Measurements from ENCODE around the gene GPC3. TPM values are rescaled to one million over a fixed set of nuclear protein-coding genes. Genes with fewer than 3 reads are reported as not detected.

GPC3 gene
- total RNA-seq, 3 donors from 2014 or later (not counting 1 experiment from before 2014, with no cell fraction given), result not detected

DNA sequence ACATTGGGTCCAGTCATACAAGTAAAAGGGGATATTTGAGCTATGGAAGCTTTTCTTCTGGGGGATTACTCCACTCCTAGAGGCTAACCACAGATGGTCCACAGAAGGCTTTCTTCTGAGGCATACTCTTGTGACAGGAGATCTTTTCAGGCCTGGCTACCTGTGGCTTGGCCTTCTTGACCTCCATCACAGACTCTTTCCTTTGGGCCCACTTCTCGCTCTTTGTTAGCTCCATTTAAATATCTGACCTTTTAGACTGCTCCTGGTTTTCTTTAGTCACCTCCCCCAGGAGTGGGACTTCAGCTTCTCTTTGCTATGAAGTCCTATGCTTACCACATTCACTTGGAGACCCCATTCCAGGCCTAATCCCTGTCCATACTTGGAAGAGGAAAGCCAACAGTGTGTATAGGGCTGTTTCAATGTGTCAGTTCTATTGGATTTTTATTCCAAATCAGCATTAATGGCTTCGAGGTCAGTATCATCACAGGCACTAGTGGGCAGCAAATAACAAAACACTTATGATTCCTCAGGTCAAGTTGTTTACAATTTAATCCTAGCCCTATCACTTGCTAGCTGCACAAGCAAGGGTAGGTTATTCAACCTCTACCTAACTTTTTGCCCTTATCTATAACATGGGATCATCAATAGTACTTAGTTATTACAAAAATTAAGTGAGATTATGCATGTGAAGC, 26.3 kb downstream of the GPC3 start:
- intact Hi-C loops (cut with micrococcal nuclease), result no loop called here
- Mint-ChIP-seq H3K4me3 (no peak overlapping the region), H3K36me3 (no peaks in the 10 kb centered on the region), H3K9me3 (no peaks in the 10 kb centered on the region), H3K4me1 (no peaks in the 10 kb centered on the region), H3K27ac (no peak overlapping the region), H3K27me3 (ENCODE audit: low read depth in 2 of 2) (peaks cover 3 to 23% of the 10 kb centered on the region in 2 donors)
- 100% methylated on average over 1 of the region's 2 CpGs for WGBS (ENCODE audit: insufficient coverage)
- TF ChIP-seq CTCF (IDR thresholded peaks at IDR 0.05), result no peak
- Histone ChIP-seq H3K36me3 (ENCODE audit: control insufficient read depth, insufficient read depth, low read length) (no peaks in the 10 kb centered on the region), H3K27ac (ENCODE audit: low read length) (no peak overlapping the region), H3K9me3 (ENCODE audit: control insufficient read depth, insufficient read depth, low read length) (no peaks in the 10 kb centered on the region), H3K27me3 (ENCODE audit: control insufficient read depth, insufficient read depth, low read length) (no peaks in the 10 kb centered on the region), H3K4me1 (ENCODE audit: control insufficient read depth, insufficient read depth, low read length) (no peaks in the 10 kb centered on the region), H3K4me3 (ENCODE audit: low read length) (no peak overlapping the region)
- DNase-seq (no peak), ATAC-seq (no peak)

GRCh38 chrX:133956570-133957340, 28.6 kb downstream of the GPC3 start:
- intact Hi-C loops (cut with micrococcal nuclease), result no loop called here
- H3K9me3 Mint-ChIP-seq, result peaks cover 0 to 2% of the 10 kb centered on the region in 2 donors
- H3K27ac Mint-ChIP-seq, result no peak overlapping the region
- ATAC-seq, result no peak
- WGBS (ENCODE audit: insufficient coverage), result no CpG with 5 or more reads among the region's 1 CpG
- Histone ChIP-seq H3K4me1 (ENCODE audit: control insufficient read depth, insufficient read depth, low read length) (no peaks in the 10 kb centered on the region), H3K36me3 (ENCODE audit: control insufficient read depth, insufficient read depth, low read length) (no peaks in the 10 kb centered on the region), H3K4me3 (ENCODE audit: low read length) (no peak overlapping the region), H3K9me3 (ENCODE audit: control insufficient read depth, insufficient read depth, low read length) (no peaks in the 10 kb centered on the region), H3K27me3 (ENCODE audit: control insufficient read depth, insufficient read depth, low read length) (no peaks in the 10 kb centered on the region), H3K27ac (ENCODE audit: low read length) (no peak overlapping the region)
- no peak for TF ChIP-seq CTCF (IDR thresholded peaks at IDR 0.05)
- H3K4me3 Mint-ChIP-seq, result no peak overlapping the region
- H3K4me1 Mint-ChIP-seq, result no peaks in the 10 kb centered on the region
- DNase-seq, result no peak
- no peaks in the 10 kb centered on the region for H3K36me3 Mint-ChIP-seq
- H3K27me3 Mint-ChIP-seq (ENCODE audit: low read depth in 2 of 2), result peaks cover 8 to 33% of the 10 kb centered on the region in 2 donors

DNA sequence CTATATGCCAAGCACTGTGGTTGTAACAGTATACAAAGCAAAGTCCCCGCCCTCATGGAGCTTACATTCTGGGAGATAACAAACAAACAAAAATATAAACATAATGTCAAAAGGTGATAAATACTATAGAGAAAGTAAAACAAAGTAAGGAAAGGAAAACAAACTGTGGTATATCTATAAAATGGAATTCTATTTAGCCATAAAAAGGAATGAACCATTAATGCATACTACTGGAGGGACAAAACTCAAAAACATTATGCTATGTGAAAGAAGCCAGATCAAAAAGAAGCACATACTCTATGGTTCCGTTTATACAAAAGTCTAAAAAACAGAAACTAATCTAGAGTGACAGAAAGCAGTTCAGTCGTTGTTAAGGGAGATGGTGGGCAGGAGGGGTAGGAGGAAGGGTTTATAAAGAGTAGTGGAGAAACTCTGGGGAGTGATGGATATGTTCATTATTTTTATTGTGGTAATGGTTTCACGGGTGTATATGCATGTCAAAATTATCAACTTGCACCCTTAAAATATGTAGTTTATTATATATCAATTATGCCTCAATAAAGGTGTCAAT, 31.5 kb downstream of the GPC3 start:
- Histone ChIP-seq H3K27ac (ENCODE audit: low read length) (no peak overlapping the region), H3K36me3 (ENCODE audit: control insufficient read depth, insufficient read depth, low read length) (no peaks in the 10 kb centered on the region), H3K9me3 (ENCODE audit: control insufficient read depth, insufficient read depth, low read length) (no peaks in the 10 kb centered on the region), H3K4me1 (ENCODE audit: control insufficient read depth, insufficient read depth, low read length) (no peaks in the 10 kb centered on the region), H3K4me3 (ENCODE audit: low read length) (no peak overlapping the region), H3K27me3 (ENCODE audit: control insufficient read depth, insufficient read depth, low read length) (no peaks in the 10 kb centered on the region)
- no peak overlapping the region for H3K27ac Mint-ChIP-seq
- peaks cover 0 to 2% of the 10 kb centered on the region in 2 donors for H3K9me3 Mint-ChIP-seq
- 95% methylated on average over 2 of the region's 4 CpGs for WGBS (ENCODE audit: insufficient coverage)
- H3K4me3 Mint-ChIP-seq, result no peak overlapping the region
- H3K27me3 Mint-ChIP-seq (ENCODE audit: low read depth in 2 of 2), result peaks cover 8 to 43% of the 10 kb centered on the region in 2 donors
- TF ChIP-seq CTCF (IDR thresholded peaks at IDR 0.05), result no peak
- H3K4me1 Mint-ChIP-seq, result no peaks in the 10 kb centered on the region
- ATAC-seq (no peak), DNase-seq (no peak)
- intact Hi-C loops (cut with micrococcal nuclease), result no loop called here
- no peaks in the 10 kb centered on the region for H3K36me3 Mint-ChIP-seq

Measured in natural killer cell (primary cell).